ENCODE measurements around the gene COPZ2. TPM values are rescaled to one million over a fixed set of nuclear protein-coding genes. Genes with fewer than 3 reads are reported as not detected.

COPZ2 gene
- total and polyA plus RNA-seq, 9 of the 15 experiments (the other 6 are each of a cell fraction or from before 2014, with no cell fraction given), result 0.22 to 0.49 TPM; not detected in 7

DNA sequence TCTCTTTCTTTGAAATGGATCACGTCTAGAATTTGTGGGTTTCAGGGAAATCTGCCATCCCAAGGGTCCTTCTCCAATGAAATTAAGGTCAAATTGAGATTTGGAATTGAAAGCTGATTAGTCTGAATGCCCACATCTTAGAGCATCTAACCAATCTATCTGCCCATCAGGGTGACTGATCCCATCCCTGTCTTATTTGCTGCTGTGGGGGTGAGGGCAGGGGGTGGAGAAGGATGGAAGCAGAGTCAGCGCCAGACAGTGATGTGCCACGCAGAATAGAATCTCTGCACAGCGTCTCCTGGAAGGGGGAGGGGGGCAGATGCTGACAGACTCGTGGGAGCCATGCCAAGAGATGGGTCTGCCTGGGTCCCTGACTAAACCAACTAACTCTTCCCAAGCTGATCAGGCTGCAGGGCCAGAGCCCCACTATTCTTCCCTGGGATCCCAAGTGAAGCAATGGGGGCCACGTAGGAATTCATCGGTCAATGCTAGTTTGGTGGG lies 34.6 kb downstream of the COPZ2 start (continued):
- TF ChIP-seq, protein P1, sequence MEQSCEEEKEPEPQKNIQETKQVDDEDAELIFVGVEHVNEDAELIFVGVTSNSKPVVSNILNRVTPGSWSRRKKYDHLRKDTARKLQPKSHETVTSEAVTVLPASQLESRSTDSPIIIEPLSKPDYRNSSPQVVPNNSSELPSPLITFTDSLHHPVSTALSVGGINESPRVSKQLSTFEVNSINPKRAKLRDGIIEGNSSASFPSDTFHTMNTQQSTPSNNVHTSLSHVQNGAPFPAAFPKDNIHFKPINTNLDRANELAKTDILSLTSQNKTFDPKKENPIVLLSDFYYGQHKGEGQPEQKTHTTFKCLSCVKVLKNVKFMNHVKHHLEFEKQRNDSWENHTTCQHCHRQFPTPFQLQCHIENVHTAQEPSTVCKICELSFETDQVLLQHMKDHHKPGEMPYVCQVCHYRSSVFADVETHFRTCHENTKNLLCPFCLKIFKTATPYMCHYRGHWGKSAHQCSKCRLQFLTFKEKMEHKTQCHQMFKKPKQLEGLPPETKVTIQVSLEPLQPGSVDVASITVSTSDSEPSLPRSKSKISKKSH (CRISPR knock-in tag; IDR thresholded peaks at IDR 0.05), result no peak
- TF ChIP-seq, protein P2, sequence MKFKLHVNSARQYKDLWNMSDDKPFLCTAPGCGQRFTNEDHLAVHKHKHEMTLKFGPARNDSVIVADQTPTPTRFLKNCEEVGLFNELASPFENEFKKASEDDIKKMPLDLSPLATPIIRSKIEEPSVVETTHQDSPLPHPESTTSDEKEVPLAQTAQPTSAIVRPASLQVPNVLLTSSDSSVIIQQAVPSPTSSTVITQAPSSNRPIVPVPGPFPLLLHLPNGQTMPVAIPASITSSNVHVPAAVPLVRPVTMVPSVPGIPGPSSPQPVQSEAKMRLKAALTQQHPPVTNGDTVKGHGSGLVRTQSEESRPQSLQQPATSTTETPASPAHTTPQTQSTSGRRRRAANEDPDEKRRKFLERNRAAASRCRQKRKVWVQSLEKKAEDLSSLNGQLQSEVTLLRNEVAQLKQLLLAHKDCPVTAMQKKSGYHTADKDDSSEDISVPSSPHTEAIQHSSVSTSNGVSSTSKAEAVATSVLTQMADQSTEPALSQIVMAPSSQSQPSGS (CRISPR knock-in tag; IDR thresholded peaks at IDR 0.05), result no peak
- peak; percentile 3 for TF ChIP-seq TAF9B (IDR thresholded peaks at IDR 0.05; ENCODE audit: partially characterized antibody)
- no peak for TF ChIP-seq ZNF717 (CRISPR knock-in tag; IDR thresholded peaks at IDR 0.05)
- TF ChIP-seq LCOR (CRISPR knock-in tag; IDR thresholded peaks at IDR 0.05), result peak; percentile 45; the same call in 1 of the 2 replicates
- TF ChIP-seq CTBP1 (IDR thresholded peaks at IDR 0.05; ENCODE audit: borderline replicate concordance), result no peak
- peak; percentile 70; the same call in 1 of the 2 replicates for TF ChIP-seq ZNF197 (CRISPR knock-in tag; IDR thresholded peaks at IDR 0.05; ENCODE audit: low read depth)
- TF ChIP-seq GABPB1 (CRISPR knock-in tag; IDR thresholded peaks at IDR 0.05), result 0 out of 2 replicates have a peak, but pooled peaks have one; percentile 19
- TF ChIP-seq EHMT2 (IDR thresholded peaks at IDR 0.05), result peak; percentile 39; the same call in 1 of the 2 replicates
- peak; percentile 12; the same call in 1 of the 2 replicates for TF ChIP-seq EGR1 (conservative IDR thresholded peaks at IDR 0.05)
- TF ChIP-seq ETV1 (tag; conservative IDR thresholded peaks at IDR 0.05; ENCODE audit: low read depth), result no peak
- TF ChIP-seq ATF6 (CRISPR knock-in tag; IDR thresholded peaks at IDR 0.05), result 0 out of 2 replicates have a peak, but pooled peaks have one; percentile 5
- TF ChIP-seq ZNF436 (CRISPR knock-in tag; IDR thresholded peaks at IDR 0.05), result no peak
- no peak for TF ChIP-seq C11orf30 (IDR thresholded peaks at IDR 0.05; ENCODE audit: low read depth)
- 0 out of 2 replicates have a peak, but pooled peaks have one; percentile 11 for TF ChIP-seq ELF4 (CRISPR knock-in tag; IDR thresholded peaks at IDR 0.05)
- TF ChIP-seq, protein P3, sequence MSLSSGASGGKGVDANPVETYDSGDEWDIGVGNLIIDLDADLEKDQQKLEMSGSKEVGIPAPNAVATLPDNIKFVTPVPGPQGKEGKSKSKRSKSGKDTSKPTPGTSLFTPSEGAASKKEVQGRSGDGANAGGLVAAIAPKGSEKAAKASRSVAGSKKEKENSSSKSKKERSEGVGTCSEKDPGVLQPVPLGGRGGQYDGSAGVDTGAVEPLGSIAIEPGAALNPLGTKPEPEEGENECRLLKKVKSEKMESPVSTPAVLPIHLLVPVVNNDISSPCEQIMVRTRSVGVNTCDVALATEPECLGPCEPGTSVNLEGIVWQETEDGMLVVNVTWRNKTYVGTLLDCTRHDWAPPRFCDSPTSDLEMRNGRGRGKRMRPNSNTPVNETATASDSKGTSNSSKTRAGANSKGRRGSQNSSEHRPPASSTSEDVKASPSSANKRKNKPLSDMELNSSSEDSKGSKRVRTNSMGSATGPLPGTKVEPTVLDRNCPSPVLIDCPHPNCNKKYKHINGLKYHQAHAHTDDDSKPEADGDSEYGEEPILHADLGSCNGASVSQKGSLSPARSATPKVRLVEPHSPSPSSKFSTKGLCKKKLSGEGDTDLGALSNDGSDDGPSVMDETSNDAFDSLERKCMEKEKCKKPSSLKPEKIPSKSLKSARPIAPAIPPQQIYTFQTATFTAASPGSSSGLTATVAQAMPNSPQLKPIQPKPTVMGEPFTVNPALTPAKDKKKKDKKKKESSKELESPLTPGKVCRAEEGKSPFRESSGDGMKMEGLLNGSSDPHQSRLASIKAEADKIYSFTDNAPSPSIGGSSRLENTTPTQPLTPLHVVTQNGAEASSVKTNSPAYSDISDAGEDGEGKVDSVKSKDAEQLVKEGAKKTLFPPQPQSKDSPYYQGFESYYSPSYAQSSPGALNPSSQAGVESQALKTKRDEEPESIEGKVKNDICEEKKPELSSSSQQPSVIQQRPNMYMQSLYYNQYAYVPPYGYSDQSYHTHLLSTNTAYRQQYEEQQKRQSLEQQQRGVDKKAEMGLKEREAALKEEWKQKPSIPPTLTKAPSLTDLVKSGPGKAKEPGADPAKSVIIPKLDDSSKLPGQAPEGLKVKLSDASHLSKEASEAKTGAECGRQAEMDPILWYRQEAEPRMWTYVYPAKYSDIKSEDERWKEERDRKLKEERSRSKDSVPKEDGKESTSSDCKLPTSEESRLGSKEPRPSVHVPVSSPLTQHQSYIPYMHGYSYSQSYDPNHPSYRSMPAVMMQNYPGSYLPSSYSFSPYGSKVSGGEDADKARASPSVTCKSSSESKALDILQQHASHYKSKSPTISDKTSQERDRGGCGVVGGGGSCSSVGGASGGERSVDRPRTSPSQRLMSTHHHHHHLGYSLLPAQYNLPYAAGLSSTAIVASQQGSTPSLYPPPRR (CRISPR knock-in tag; IDR thresholded peaks at IDR 0.05; ENCODE audit: borderline replicate concordance), result no peak

All from K562 (cell line).